Activated CD8-positive, alpha-beta T cell treated with anti-CD3 and anti-CD28 coated beads for 36 hours (primary cell): ENCODE results near the gene SIRPA. TPM values are rescaled to one million over a fixed set of nuclear protein-coding genes. Genes with fewer than 3 reads are reported as not detected.

ENCODE experiments used
- ATAC-seq: fragments of 200-7000 bp; cut with Tn5 transposase; one replicate; pipeline ENCODE4 v1.10.0; 2021; ENCODE audit warnings: mild to moderate bottlenecking, moderate library complexity
- CTCF ChIA-PET: fragments of 350-600 bp; sonication (Branson Sonifier 250); formaldehyde crosslinking; loops from one replicate; lab custom pipeline; 2021; ENCODE audit warnings: antibody characterized with exemption; lab: Charles Lee
- POLR2A ChIA-PET: fragments of 350-600 bp; sonication (Branson Sonifier 250); formaldehyde crosslinking; loops from one replicate; lab custom pipeline; 2021; ENCODE audit warnings: antibody characterized with exemption; lab: Charles Lee
- DNase-seq: peaks from one replicate; pipeline ENCODE4 v3.0.0-alpha.2; 2020
- H3K27ac Mint-ChIP-seq: one replicate; pipeline ENCODE4 v1.8.0; 2021; ENCODE audit warnings: mild to moderate bottlenecking, mixed read lengths
- H3K27me3 Mint-ChIP-seq: one replicate; pipeline ENCODE4 v1.8.0; 2021; ENCODE audit warnings: mixed read lengths
- H3K36me3 Mint-ChIP-seq: one replicate; pipeline ENCODE4 v1.8.0; 2021; ENCODE audit warnings: low read depth, mixed read lengths
- H3K4me1 Mint-ChIP-seq: one replicate; pipeline ENCODE4 v1.8.0; 2021; ENCODE audit warnings: low read depth, mixed read lengths
- H3K4me3 Mint-ChIP-seq: one replicate; pipeline ENCODE4 v1.8.0; 2021; ENCODE audit warnings: mild to moderate bottlenecking, moderate library complexity, mixed read lengths
- H3K9me3 Mint-ChIP-seq: one replicate; pipeline ENCODE4 v1.8.0; 2021; ENCODE audit warnings: mixed read lengths
- intact Hi-C: fragments of 100-400 bp; cut with micrococcal nuclease; formaldehyde crosslinking; loops from one replicate; pipeline ENCODE4 v1.10.0; 2022
- total RNA-seq, 2 experiments: library from RNA; stranded (reverse); gene quantifications; one replicate each; pipeline ENCODE4 v1.2.3, GENCODE V29; 2021
- TF ChIP-seq, protein P1 (sequence below): fragments of 200-600 bp; IDR thresholded peaks from one replicate; pipeline ENCODE4 v1.8.0; 2022; ENCODE audit warnings: antibody characterized with exemption, mild to moderate bottlenecking

SIRPA gene
- total RNA-seq, 2 experiments from 2014 or later = 0.09 TPM

DNA sequence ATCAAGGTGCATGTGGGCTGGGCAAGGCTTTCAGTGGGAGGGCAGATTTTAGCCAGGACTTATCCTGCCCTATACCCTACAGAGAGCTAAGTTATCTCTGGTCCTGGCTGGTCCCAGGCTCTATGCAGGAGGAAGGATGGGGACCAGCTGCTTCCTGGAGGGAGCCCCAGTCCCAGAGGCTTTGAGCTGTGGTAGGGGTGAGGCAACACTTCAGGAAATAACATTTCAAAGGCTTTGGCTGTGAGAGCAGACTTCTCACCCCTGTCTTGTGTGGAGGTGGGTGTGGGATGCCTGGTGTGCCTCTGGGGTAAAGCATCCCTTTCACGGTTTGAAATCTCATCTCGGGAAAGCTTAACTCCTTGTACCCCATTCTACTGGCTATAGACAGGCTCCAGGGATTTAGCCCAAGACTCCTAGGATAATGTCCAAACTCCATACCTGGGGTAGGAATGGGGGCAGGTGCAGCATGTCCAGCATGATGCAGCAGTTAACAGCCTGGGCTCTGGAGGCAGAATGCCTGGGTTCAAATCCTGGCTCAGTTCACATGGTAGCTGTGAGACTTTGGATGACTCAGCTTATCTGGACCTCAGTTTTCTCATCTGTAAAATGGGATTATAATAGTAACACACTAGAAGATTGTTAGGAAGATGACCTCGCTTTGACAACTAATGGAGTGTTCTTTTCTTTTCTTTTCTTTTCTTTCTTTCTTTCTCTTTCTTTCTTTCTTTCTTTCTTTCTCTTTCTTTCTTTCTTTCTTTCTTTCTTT lies 27.5 kb upstream of the SIRPA start:
- DNase-seq (no peak), ATAC-seq (no peak)
- Mint-ChIP-seq H3K27ac (no peak overlapping the region), H3K27me3 (peaks cover 16% of the 10 kb centered on the region), H3K9me3 (no peaks in the 10 kb centered on the region), H3K4me3 (no peak overlapping the region), H3K36me3 (no peaks in the 10 kb centered on the region), H3K4me1 (no peaks in the 10 kb centered on the region)
- ChIA-PET CTCF (no interaction called here), POLR2A (no interaction called here)
- intact Hi-C loops = no loop called here
- TF ChIP-seq, protein P1, sequence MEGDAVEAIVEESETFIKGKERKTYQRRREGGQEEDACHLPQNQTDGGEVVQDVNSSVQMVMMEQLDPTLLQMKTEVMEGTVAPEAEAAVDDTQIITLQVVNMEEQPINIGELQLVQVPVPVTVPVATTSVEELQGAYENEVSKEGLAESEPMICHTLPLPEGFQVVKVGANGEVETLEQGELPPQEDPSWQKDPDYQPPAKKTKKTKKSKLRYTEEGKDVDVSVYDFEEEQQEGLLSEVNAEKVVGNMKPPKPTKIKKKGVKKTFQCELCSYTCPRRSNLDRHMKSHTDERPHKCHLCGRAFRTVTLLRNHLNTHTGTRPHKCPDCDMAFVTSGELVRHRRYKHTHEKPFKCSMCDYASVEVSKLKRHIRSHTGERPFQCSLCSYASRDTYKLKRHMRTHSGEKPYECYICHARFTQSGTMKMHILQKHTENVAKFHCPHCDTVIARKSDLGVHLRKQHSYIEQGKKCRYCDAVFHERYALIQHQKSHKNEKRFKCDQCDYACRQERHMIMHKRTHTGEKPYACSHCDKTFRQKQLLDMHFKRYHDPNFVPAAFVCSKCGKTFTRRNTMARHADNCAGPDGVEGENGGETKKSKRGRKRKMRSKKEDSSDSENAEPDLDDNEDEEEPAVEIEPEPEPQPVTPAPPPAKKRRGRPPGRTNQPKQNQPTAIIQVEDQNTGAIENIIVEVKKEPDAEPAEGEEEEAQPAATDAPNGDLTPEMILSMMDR = no peak

DNA sequence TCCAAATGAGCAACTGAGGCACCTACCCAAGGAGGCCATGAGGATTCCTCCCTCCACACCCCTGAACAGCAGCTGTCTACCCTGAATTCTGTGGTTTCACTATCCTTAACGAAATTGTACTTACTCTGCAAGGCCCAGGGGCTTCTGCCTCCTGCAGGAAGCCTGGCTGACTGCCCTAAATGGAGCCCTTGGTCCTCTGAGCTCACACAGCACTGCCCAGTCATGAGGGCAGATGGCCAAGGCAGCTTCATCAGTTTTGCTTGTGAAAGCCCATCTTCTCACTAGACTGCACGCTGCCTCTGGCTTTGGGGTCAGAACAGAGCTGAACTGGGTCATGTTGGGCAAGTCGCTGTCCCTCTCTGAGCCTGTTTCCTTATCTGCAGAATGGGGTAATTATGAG lies 26.4 kb upstream of the SIRPA start:
- intact Hi-C loops = no loop called here
- Mint-ChIP-seq H3K27me3 (peaks cover 12% of the 10 kb centered on the region), H3K36me3 (no peaks in the 10 kb centered on the region), H3K9me3 (no peaks in the 10 kb centered on the region), H3K4me3 (no peak overlapping the region), H3K4me1 (no peaks in the 10 kb centered on the region), H3K27ac (no peak overlapping the region)
- ATAC-seq (no peak), DNase-seq (no peak)
- TF ChIP-seq, protein P1 = no peak
- POLR2A ChIA-PET = no interaction called here
- CTCF ChIA-PET = no interaction called here

DNA sequence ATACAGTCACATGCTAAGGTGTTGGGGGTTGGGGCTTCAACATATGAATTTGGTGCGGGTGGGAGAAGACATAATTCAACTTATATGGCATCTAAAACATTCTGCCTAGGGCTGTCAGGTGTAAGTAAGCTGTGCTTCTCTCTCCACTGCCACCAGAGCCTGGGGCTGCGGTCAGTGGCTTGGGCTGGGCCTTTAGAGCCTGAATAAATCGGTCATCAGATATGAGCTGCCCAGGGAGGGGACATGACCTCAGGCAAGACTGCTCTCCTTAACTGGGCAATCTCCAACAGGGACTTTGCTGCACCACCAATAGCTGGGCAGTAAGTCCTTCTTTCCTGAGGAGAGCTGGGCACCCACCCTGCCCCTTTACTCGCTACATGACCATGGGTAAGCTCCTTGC lies 24.9 kb upstream of the SIRPA start:
- ATAC-seq (no peak), DNase-seq (no peak)
- H3K4me3 Mint-ChIP-seq = no peak overlapping the region
- no peaks in the 10 kb centered on the region for H3K36me3 Mint-ChIP-seq
- CTCF ChIA-PET = no interaction called here
- TF ChIP-seq, protein P1 = no peak
- no peaks in the 10 kb centered on the region for H3K4me1 Mint-ChIP-seq
- intact Hi-C loops = no loop called here
- H3K27me3 Mint-ChIP-seq = peaks cover 13% of the 10 kb centered on the region
- POLR2A ChIA-PET = interaction anchor here (1.3 kb wide), 1 partner anchor 15 kb away, joined by 3 read pairs; no protein-coding TSS in a partner anchor
- no peak overlapping the region for H3K27ac Mint-ChIP-seq
- H3K9me3 Mint-ChIP-seq = no peaks in the 10 kb centered on the region

DNA sequence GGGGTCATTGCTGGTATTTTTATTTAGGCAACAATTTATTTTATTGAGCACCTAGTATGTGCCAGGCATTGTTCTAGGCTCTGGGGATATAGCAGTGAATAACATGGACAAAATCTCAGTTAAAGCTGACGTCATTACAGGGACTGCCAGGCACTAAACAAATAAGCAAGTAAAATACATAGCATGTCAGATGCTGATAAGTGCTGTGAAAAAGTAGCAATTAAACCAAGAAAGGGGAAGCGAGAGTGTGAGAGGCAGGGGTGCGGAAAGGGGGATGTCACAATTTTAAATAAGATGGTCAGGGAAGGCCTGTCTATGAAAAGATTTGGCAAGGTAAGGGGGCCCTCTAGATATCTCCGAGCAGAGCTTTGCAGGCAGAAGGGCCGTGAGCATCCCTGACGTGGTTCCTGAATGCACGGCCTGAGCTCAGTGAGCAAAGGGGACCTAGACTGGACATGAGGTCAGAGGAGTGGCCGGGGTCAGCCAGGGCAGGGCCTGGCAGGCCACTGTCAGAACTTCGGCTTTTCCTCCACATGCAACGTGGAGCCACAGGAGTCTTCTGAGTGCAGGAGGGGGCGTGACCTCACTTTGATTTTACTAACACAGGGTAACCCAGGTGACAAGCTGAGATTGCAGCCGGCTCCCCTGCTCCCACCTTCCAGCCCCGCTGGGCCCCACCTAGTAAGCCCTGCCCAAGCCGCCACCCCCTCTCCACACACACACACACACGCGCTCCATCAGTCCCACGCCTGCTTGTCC lies 24.2 kb upstream of the SIRPA start:
- Mint-ChIP-seq H3K27me3 (peaks cover 13% of the 10 kb centered on the region), H3K4me1 (no peaks in the 10 kb centered on the region), H3K4me3 (no peak overlapping the region), H3K27ac (no peak overlapping the region), H3K9me3 (no peaks in the 10 kb centered on the region), H3K36me3 (no peaks in the 10 kb centered on the region)
- ChIA-PET CTCF (no interaction called here), POLR2A (interaction anchor here (1.3 kb wide), 1 partner anchor 15 kb away, joined by 3 read pairs; no protein-coding TSS in a partner anchor)
- TF ChIP-seq, protein P1 = no peak
- ATAC-seq (no peak), DNase-seq (no peak)
- intact Hi-C loops = no loop called here
